EL (cell line): ENCODE measurements around the gene C1QTNF12.

Experiments
- DNase-seq: peaks from one replicate; pipeline ENCODE4 v3.0.0-alpha.2; 2016

C1QTNF12 gene

GRCh38 chr1:1281533-1282321, 35.2 kb upstream of the C1QTNF12 start:
- peak; percentile 65 for DNase-seq

GRCh38 chr1:1280782-1281481, 34.4 kb upstream of the C1QTNF12 start:
- no peak for DNase-seq

- no peak for DNase-seq
Observed at GRCh38 chr1:1279028-1279427, 32.5 kb upstream of the C1QTNF12 start.

- DNase-seq = no peak
Observed at GRCh38 chr1:1278620-1279019, 32.1 kb upstream of the C1QTNF12 start.

GRCh38 chr1:1275836-1276235, 29.3 kb upstream of the C1QTNF12 start:
- peak; percentile 26 for DNase-seq

- DNase-seq = no peak
Observed at GRCh38 chr1:1274931-1275431, 28.5 kb upstream of the C1QTNF12 start.

- DNase-seq = no peak
Observed at GRCh38 chr1:1274299-1274930, 27.9 kb upstream of the C1QTNF12 start.

GRCh38 chr1:1273512-1274298, 27.2 kb upstream of the C1QTNF12 start, which contains the start of gene UBE2J2:
UBE2J2 (minus strand) TSS chr1:1273854; CDS start chr1:1267992, 5,862 bp downstream.
- DNase-seq = peak; percentile 87

GRCh38 chr1:1273209-1273511, 26.6 kb upstream of the C1QTNF12 start:
- no peak for DNase-seq

GRCh38 chr1:1272341-1273208, 26.1 kb upstream of the C1QTNF12 start:
- no peak for DNase-seq

- DNase-seq = no peak
Observed at GRCh38 chr1:1270813-1271212, 24.3 kb upstream of the C1QTNF12 start.

GRCh38 chr1:1268284-1268682, 21.8 kb upstream of the C1QTNF12 start:
- DNase-seq = no peak

- no peak for DNase-seq
Observed at GRCh38 chr1:1267488-1268283, 21.2 kb upstream of the C1QTNF12 start.

- peak; percentile 100 for DNase-seq
Observed at GRCh38 chr1:1264868-1265272, 18.3 kb upstream of the C1QTNF12 start.

GRCh38 chr1:1264026-1264425, 17.5 kb upstream of the C1QTNF12 start:
- DNase-seq = no peak

GRCh38 chr1:1262758-1263157, 16.2 kb upstream of the C1QTNF12 start:
- DNase-seq = no peak

GRCh38 chr1:1262071-1262470, 15.5 kb upstream of the C1QTNF12 start:
- DNase-seq = no peak

- DNase-seq = no peak
Observed at GRCh38 chr1:1260843-1261560, 14.5 kb upstream of the C1QTNF12 start.

- DNase-seq = no peak
Observed at GRCh38 chr1:1259951-1260600, 13.6 kb upstream of the C1QTNF12 start.

GRCh38 chr1:1259540-1259939, 13.0 kb upstream of the C1QTNF12 start:
- DNase-seq = no peak
